GM19043 (cell line): ENCODE measurements around the gene SCGB1C1.
"Not testable (repeated sequence)": the region's sequence is repeated elsewhere in the genome, so short reads cannot be mapped to it uniquely, and the experiment has no call there.

Experiments
- ATAC-seq: cut with Tn5 transposase; IDR thresholded peaks from one replicate; pipeline ENCODE4 v1.9.1; 2021; ENCODE audit warnings: low read depth; ENCODE audit not compliant: unreplicated experiment

The SCGB1C1 gene

DNA sequence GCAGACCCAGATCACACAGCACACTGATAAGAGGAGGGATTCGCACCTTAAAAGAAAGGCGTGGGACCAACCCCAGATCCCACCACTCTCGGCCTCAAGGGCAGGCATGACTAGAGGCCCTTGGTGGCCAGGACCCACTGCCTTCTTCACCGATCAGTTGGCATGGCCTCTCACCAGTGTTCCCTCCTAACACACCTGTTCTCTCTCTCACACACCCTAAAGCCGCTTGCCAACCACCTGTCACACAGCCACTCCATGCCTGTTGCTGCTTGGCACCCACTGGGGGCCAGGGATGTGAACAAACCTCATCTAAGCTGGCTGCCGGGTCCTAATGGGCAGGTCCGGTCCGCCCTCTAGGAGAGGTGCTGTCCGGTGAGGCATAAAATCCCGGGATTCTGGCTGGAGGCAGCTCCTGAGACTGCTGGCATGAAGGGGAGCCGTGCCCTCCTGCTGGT is at the start of gene SCGB1C1:
Gene SCGB1C1 (plus strand): TSS at position 405 of the 455 bp plus-strand sequence. CDS start 22 bp downstream, at position 427.
- ATAC-seq: not testable (repeated sequence)

DNA sequence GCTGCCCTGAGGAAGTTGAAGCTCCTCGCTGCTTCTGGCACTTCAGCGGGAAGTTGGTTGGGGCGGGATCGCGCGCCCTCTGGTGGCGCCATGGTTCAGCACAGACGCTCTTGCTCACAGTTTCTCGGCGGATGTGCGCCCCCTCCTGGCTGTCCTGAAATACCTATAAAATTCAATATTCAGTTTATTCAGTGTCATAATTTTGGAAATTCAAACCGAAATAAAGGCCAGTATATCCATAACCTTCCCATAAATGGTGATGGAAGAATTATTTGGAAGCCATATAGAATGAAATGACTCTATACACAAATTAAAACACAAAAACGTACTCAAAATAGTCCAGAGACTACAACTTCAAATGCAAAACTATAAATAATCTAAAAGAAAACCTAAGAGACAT is 12.6 kb upstream of the SCGB1C1 start:
- not testable (repeated sequence) for ATAC-seq

DNA sequence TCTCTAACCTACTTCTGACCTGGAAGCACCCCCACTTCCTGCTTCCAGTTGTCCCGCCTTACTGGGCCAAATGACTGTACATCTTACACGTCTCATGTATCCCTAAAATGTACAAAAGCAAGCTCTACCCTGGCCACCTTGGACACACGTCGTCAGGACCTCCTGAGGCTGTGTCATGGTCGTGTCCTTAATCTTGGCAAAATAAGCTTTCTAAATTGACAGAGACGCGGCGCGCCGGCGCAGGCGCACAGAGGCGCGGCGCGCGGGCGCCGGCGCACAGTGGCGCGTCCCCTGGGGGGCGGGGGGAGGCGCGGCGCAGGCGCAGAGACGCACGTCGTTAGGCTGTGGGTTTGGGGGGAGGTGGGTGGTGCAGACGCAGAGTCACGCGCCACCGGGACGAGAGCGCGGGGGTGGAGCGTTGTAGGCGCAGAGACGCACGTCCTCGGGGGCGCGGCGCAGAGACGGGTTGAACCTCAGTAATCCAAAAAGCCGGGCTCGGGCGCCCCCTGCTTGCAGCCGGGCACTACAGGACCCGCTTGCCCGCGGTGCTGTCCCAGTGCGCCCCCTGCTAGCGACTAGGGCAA is 3.6 kb upstream of the SCGB1C1 start:
- ATAC-seq: not testable (repeated sequence)

- ATAC-seq: peak; percentile 71
Measured at GRCh38 chr11:189843-190311, 3.0 kb upstream of the SCGB1C1 start.

GRCh38 chr11:190546-190945 is 2.3 kb upstream of the SCGB1C1 start:
- not testable (repeated sequence) for ATAC-seq

- not testable (repeated sequence) for ATAC-seq
Measured at GRCh38 chr11:191490-192478, 1.1 kb upstream of the SCGB1C1 start.

- not testable (repeated sequence) for ATAC-seq
Measured at GRCh38 chr11:193481-193880, 603 bp downstream of the SCGB1C1 start.

DNA sequence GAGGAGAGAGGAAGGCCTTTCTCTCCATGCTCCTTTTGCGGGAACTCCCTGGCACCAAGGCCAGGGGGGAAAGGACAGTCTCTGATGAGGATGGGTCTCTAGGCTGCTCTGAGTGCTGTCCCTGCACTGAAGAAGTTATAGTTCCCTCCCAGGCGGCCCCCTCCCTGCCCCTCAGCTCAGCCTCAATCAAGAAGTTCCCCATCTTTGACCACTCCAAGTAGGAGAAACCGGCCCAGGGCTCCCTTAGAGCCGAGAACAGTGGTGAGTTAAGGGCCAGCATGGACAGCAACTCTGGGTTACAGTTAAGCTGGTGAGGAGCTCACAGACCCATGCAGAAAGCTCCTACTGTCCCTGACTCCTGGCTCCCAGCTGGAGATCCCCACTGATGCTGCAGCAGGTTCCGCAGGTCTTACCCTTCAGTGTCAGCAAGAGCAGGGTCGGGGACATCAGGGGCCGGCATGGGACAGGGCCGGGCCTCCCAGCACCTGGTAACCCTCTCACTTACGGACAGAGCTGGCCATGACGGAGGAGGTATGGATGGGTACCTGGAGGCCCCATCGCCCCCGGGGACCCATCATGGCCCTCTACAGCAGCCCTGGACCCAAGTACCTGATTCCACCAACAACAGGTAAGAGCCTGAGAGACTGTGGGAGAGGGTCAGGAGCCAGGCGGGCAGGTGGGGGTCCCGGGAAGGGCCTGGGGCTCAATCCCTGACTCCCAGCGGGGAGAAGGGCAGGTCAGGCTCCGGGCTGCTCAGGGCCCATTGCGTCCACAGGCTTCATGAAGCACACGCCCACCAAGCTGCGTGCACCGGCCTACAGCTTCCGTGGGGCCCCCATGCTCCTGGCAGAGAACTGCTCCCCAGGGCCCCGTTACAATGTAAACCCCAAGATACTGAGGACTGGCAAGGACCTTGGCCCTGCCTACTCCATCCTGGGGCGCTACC is 4.2 kb downstream of the SCGB1C1 start:
- ATAC-seq: no peak

GRCh38 chr11:197741-198235 is 4.9 kb downstream of the SCGB1C1 start:
- no peak for ATAC-seq

- no peak for ATAC-seq
Measured at GRCh38 chr11:198236-198806, 5.4 kb downstream of the SCGB1C1 start.

- ATAC-seq: no peak
Measured at GRCh38 chr11:199004-199581, 6.2 kb downstream of the SCGB1C1 start.

GRCh38 chr11:199782-200181 is 6.9 kb downstream of the SCGB1C1 start:
- ATAC-seq: no peak

DNA sequence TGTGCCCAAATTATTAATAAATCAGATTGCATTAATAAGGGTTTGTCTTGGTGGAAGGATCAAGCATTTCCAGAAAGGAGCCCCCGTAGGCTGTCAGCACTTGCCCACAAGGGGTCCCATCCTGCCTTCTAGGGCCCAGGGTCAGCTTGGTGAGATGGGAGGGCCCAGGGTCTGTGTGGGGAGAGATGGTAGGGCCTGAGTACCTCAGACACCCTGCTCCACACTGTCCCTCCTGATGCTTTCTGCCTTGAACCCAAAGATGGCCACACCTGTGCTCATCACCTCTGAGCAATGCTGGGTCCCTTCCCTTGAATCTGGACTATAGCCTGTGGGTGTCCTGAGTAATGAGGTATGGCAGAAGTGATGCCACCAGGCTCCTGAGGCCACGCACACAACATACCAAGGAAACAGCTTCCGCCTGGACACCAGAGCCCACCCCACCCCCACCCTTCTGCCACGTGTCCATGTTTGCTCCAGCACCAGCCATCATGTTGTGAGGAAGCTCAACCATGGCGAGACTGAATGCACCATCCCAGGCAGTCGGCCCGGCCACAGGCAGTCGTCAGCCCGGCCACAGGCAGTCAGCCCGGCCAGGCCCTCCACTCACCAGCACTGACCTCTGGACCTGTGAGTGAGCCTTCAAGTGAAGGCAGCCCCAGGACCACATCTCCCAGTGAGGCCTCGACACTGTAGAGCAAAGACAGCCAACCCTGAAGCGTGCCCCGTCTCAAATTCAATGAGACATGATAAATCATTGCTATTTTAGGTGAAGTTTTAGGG is 7.5 kb downstream of the SCGB1C1 start:
- ATAC-seq: no peak

GRCh38 chr11:201966-202365 is 9.1 kb downstream of the SCGB1C1 start:
- no peak for ATAC-seq

GRCh38 chr11:202490-202889 is 9.6 kb downstream of the SCGB1C1 start:
- ATAC-seq: no peak

DNA sequence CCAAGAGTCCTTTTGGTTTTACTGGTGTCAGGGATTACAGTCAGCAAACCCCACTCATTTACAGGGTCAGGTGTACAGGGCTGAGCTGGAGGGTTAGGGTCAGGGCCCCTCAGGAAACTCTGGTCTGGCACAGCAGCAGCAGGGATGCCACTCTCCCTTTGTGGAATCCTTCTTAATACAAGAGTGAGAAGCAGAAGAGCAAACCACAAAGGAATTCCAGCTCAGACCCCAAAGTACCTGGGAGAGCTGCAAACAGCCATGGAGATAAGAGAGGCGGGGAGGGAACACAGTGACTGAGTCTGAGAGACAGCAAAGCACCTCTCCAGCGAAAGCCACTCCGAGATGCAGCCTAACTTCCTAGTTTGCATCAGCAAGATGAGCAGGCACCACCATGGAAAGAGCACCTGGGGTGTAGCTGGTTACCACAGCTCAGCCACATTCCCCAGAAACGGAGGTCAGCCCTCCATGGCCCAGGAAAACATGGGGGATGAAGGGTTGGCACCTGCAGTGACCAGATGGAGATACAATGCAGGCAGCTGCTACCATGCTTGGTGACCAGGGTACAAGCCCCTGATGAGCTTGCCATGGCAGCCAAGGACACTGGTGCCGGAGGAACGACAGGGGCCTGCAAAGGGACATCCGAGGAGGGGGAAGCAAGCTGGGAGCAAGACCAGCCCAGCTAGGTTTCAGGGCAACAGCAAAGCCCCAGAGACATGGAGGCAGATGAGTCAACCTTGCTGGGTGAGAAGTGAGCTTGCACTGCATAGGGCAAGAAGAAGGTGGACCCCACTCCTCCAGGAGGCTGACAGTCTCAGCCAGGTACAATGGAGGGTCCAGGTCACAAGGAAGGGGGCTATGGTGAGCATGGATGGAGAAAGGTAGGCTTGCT is 10.4 kb downstream of the SCGB1C1 start:
- no peak for ATAC-seq

DNA sequence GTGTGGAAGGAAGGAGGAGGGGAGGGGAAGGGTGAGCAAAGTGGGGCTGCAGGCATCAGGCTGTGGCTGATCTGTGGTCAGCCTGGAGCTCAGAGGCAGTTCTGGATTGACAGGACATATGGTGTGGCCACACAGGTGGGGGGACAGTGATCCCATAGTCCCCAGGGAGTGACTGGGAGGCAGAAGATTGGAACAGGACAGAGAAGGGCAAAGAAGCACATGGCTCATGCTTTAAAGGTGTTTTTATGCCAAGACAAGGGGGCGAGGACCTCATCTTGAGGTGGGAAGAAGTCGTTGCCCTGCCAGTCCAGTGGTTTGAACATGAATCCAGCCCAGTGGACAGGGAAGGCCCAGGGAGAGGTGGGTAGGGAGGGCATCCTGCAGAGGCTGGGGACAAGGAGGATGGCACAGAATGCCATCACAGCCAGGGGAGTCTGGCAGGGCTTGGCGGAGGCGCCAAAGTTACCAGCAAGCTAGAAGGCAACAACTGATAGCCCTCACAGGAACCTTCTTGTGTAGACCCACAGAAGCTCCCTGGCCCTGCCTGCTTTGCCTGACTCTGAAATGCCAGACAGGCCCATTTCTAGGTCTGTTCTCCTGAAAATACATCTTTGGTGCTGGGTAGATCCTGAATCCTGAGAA is 11.2 kb downstream of the SCGB1C1 start:
- no peak for ATAC-seq
